BE2C (cell line): ENCODE data around the gene CDCA5.
A peak's percentile ranks its signal among the peaks of the same experiment; 100 is the strongest.

ENCODE experiments used
- DNase-seq: peaks from one replicate; pipeline ENCODE4 v3.0.0-alpha.2; 2020
- H3K27me3 ChIP-seq: fragments of 250-450 bp; sonication (Bioruptor Pico); 2 replicates; pipeline ENCODE4 v1.5.1; 2020; ENCODE audit warnings: mild to moderate bottlenecking
- H3K36me3 ChIP-seq: fragments of 250-450 bp; sonication (Bioruptor Pico); 2 replicates; pipeline ENCODE4 v1.5.1; 2020; ENCODE audit warnings: mild to moderate bottlenecking
- H3K4me1 ChIP-seq: fragments of 250-450 bp; sonication (Bioruptor Pico); 2 replicates; pipeline ENCODE4 v1.5.1; 2020
- H3K4me3 ChIP-seq: 2 replicates; pipeline ENCODE4 v1.5.1; 2011; ENCODE audit warnings: low read depth, low read length
- H3K9me3 ChIP-seq: fragments of 250-450 bp; sonication (Bioruptor Pico); 2 replicates; pipeline ENCODE4 v1.5.1; 2020
- TF ChIP-seq, protein P1 (sequence below): IDR thresholded peaks from 2 replicates; pipeline ENCODE4 v1.5.1; 2012; ENCODE audit warnings: mild to moderate bottlenecking, low read depth, low read length

The CDCA5 gene

GRCh38 chr11:65045728-65046127 is 38.1 kb downstream of the CDCA5 start:
- Histone ChIP-seq H3K4me3 (no peak overlapping the region), H3K9me3 (no peaks in the 10 kb centered on the region), H3K27me3 (no peaks in the 10 kb centered on the region; the same call in 1 of the 2 replicates), H3K36me3 (no peaks in the 10 kb centered on the region), H3K4me1 (no peaks in the 10 kb centered on the region)
- DNase-seq = no peak
- TF ChIP-seq, protein P1, sequence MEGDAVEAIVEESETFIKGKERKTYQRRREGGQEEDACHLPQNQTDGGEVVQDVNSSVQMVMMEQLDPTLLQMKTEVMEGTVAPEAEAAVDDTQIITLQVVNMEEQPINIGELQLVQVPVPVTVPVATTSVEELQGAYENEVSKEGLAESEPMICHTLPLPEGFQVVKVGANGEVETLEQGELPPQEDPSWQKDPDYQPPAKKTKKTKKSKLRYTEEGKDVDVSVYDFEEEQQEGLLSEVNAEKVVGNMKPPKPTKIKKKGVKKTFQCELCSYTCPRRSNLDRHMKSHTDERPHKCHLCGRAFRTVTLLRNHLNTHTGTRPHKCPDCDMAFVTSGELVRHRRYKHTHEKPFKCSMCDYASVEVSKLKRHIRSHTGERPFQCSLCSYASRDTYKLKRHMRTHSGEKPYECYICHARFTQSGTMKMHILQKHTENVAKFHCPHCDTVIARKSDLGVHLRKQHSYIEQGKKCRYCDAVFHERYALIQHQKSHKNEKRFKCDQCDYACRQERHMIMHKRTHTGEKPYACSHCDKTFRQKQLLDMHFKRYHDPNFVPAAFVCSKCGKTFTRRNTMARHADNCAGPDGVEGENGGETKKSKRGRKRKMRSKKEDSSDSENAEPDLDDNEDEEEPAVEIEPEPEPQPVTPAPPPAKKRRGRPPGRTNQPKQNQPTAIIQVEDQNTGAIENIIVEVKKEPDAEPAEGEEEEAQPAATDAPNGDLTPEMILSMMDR = no peak

GRCh38 chr11:65045061-65045460 is 38.8 kb downstream of the CDCA5 start:
- DNase-seq = no peak
- no peaks in the 10 kb centered on the region; the same call in 1 of the 2 replicates for H3K27me3 ChIP-seq
- H3K4me3 ChIP-seq = no peak overlapping the region
- H3K9me3 ChIP-seq = no peaks in the 10 kb centered on the region
- H3K4me1 ChIP-seq = no peaks in the 10 kb centered on the region
- H3K36me3 ChIP-seq = no peaks in the 10 kb centered on the region
- TF ChIP-seq, protein P1 = no peak

- H3K4me1 ChIP-seq = no peaks in the 10 kb centered on the region
- no peaks in the 10 kb centered on the region for H3K9me3 ChIP-seq
- no peaks in the 10 kb centered on the region; the same call in 1 of the 2 replicates for H3K27me3 ChIP-seq
- TF ChIP-seq, protein P1 = no peak
- no peak for DNase-seq
- no peaks in the 10 kb centered on the region for H3K36me3 ChIP-seq
- no peak overlapping the region for H3K4me3 ChIP-seq
Measured at GRCh38 chr11:65043881-65044501, 39.8 kb downstream of the CDCA5 start.

DNA sequence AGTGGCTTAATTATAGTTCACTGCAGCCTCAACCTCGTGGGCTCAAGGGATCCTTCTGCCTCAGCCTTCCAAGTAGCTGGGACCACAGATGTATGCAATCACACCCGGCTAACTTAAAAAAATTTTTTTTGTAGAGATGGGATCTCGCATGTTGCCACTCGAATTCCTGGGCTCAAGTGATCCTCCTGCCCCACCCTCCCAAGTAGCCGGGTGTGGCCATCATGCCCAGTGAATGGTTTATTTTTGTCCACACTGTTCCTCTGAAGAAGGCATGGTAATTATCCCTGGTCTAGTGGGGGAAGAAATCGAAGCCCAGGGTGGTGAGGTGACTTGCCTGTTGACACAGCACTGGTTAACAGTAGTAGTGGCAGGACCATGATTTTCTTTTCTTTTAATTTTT is 40.9 kb downstream of the CDCA5 start:
- Histone ChIP-seq H3K27me3 (no peaks in the 10 kb centered on the region; the same call in 1 of the 2 replicates), H3K36me3 (no peaks in the 10 kb centered on the region), H3K4me1 (no peaks in the 10 kb centered on the region)

GRCh38 chr11:65040847-65041622 is 42.8 kb downstream of the CDCA5 start, which contains the start of gene SAC3D1:
TSS of gene SAC3D1 (plus strand) at chr11:65041210. CDS start at chr11:65041293, 83 bp downstream.
- H3K9me3 ChIP-seq = no peaks in the 10 kb centered on the region
- H3K27me3 ChIP-seq = no peaks in the 10 kb centered on the region; the same call in 1 of the 2 replicates
- DNase-seq = peak; percentile 91
- H3K4me3 ChIP-seq = peak within 1 kb of the TSS; percentile 59
- TF ChIP-seq, protein P1 = no peak
- H3K36me3 ChIP-seq = no peaks in the 10 kb centered on the region
- H3K4me1 ChIP-seq = no peaks in the 10 kb centered on the region

More for the DNA sequence above, 40.9 kb downstream of the CDCA5 start:
- Histone ChIP-seq H3K9me3 (no peaks in the 10 kb centered on the region), H3K4me3 (no peak overlapping the region)
- TF ChIP-seq, protein P1 = no peak
- no peak for DNase-seq

GRCh38 chr11:65040520-65040846 is 43.4 kb downstream of the CDCA5 start:
- no peaks in the 10 kb centered on the region for H3K36me3 ChIP-seq
- no peak for DNase-seq
- no peaks in the 10 kb centered on the region for H3K9me3 ChIP-seq
- H3K27me3 ChIP-seq = no peaks in the 10 kb centered on the region; the same call in 1 of the 2 replicates
- no peaks in the 10 kb centered on the region for H3K4me1 ChIP-seq
- H3K4me3 ChIP-seq = peak overlapping the region; percentile 59
- TF ChIP-seq, protein P1 = no peak
